IMR-90 (cell line): ENCODE results near the gene GPR158. TPM values are rescaled to one million over a fixed set of nuclear protein-coding genes. Genes with fewer than 3 reads are reported as not detected.

ENCODE experiments used
- ATAC-seq: fragments of 200-7000 bp; cut with Tn5 transposase; 2 replicates; pipeline ENCODE4 v1.9.1; 2020; ENCODE audit warnings: low read depth, mild to moderate bottlenecking, moderate library complexity
- BruUV-seq: library from RNA; stranded (reverse); fragments of 400-500 nt; replicated peaks from 2 replicates; lab custom pipeline; 2021; lab: Mats Ljungman, UMichigan
- CTCF ChIA-PET: fragments of 300-600 bp; formaldehyde crosslinking; extraction: SDS; loops from one replicate; lab custom pipeline; 2021; ENCODE audit warnings: antibody characterized with exemption; lab: Yijun Ruan, JAX
- POLR2A ChIA-PET: fragments of 300-600 bp; sonication (Branson Sonifier 250); formaldehyde crosslinking; loops from one replicate; lab custom pipeline; 2022; ENCODE audit warnings: antibody characterized with exemption; ENCODE audit not compliant: unreplicated experiment; lab: Charles Lee
- DNase-seq: peaks from one replicate; pipeline ENCODE4 v3.0.0; 2013
- H2AFZ ChIP-seq: replicated peaks from 2 replicates; pipeline ENCODE3; 2013; ENCODE audit warnings: low read length, mild to moderate bottlenecking; ENCODE audit not compliant: poor library complexity
- H2AK5ac ChIP-seq: 2 replicates; pipeline ENCODE4 v1.6.1; 2013; ENCODE audit warnings: low read depth, low read length, inconsistent platforms
- H2AK9ac ChIP-seq: replicated peaks from 2 replicates; pipeline ENCODE3; 2013; ENCODE audit warnings: mild to moderate bottlenecking, low read depth, low read length, moderate library complexity; ENCODE audit not compliant: poor library complexity
- H2BK120ac ChIP-seq: 2 replicates; pipeline ENCODE4 v1.6.1; 2013; ENCODE audit warnings: low read depth, low read length, inconsistent platforms
- H2BK15ac ChIP-seq: 3 replicates; pipeline ENCODE4 v1.6.1; 2013; ENCODE audit warnings: low read depth, low read length, inconsistent platforms
- H2BK20ac ChIP-seq: 2 replicates; pipeline ENCODE4 v1.6.1; 2013; ENCODE audit warnings: low read depth, mild to moderate bottlenecking, inconsistent platforms, low read length, moderate library complexity
- H2BK5ac ChIP-seq: 2 replicates; pipeline ENCODE4 v1.6.1; 2013; ENCODE audit warnings: mild to moderate bottlenecking, low read depth, low read length, inconsistent platforms; ENCODE audit not compliant: poor library complexity, severe bottlenecking
- H3K14ac ChIP-seq: replicated peaks from 2 replicates; pipeline ENCODE4 v1.6.1; 2013; ENCODE audit warnings: low read depth, low read length, inconsistent platforms
- H3K18ac ChIP-seq: 2 replicates; pipeline ENCODE4 v1.6.1; 2013; ENCODE audit warnings: low read depth, low read length, control low read depth
- H3K23ac ChIP-seq: 2 replicates; pipeline ENCODE4 v1.6.1; 2013; ENCODE audit warnings: low read depth, low read length, inconsistent platforms
- H3K27ac ChIP-seq: 2 replicates; pipeline ENCODE4 v1.5.1; 2013; ENCODE audit warnings: mild to moderate bottlenecking, control low read depth, low read length; ENCODE audit not compliant: insufficient read depth
- H3K27me3 ChIP-seq: 2 replicates; pipeline ENCODE4 v1.6.1; 2013; ENCODE audit warnings: low read length; ENCODE audit not compliant: control insufficient read depth, insufficient read depth
- H3K36me3 ChIP-seq: 2 replicates; pipeline ENCODE4 v1.6.1; 2013; ENCODE audit warnings: low read length, mixed read lengths; ENCODE audit not compliant: control insufficient read depth, insufficient read depth
- H3K4ac ChIP-seq: 2 replicates; pipeline ENCODE4 v1.6.1; 2013; ENCODE audit warnings: low read depth, low read length, inconsistent platforms
- H3K4me1 ChIP-seq: 2 replicates; pipeline ENCODE4 v1.6.1; 2013; ENCODE audit warnings: low read length, mixed read lengths; ENCODE audit not compliant: control insufficient read depth, insufficient read depth
- H3K4me2 ChIP-seq: 2 replicates; pipeline ENCODE4 v1.6.1; 2013; ENCODE audit warnings: low read depth, mild to moderate bottlenecking, control low read depth, low read length, moderate library complexity
- H3K4me3 ChIP-seq: 2 replicates; pipeline ENCODE4 v1.5.1; 2013; ENCODE audit warnings: low read depth, mild to moderate bottlenecking, control low read depth, low read length, moderate library complexity; ENCODE audit not compliant: insufficient read depth
- H3K56ac ChIP-seq: 2 replicates; pipeline ENCODE4 v1.6.1; 2013; ENCODE audit warnings: low read length, inconsistent platforms; ENCODE audit not compliant: insufficient read depth; ENCODE audit errors: extremely low read depth
- H3K79me1 ChIP-seq, 2 experiments: 2 replicates each; pipeline ENCODE4 v1.6.1; 2013; ENCODE audit warnings: low read length in 2 of 2, inconsistent platforms in 1 of 2, low read depth in 1 of 2
- H3K9ac ChIP-seq: 2 replicates; pipeline ENCODE4 v1.6.1; 2013; ENCODE audit warnings: low read depth, low read length, control low read depth
- H3K9me1 ChIP-seq: 2 replicates; pipeline ENCODE4 v1.6.1; 2013; ENCODE audit warnings: low read length, inconsistent platforms; ENCODE audit not compliant: insufficient read depth
- H3K9me3 ChIP-seq: 2 replicates; pipeline ENCODE4 v1.6.1; 2013; ENCODE audit warnings: low read length; ENCODE audit not compliant: control insufficient read depth, insufficient read depth
- H4K20me1 ChIP-seq: 2 replicates; pipeline ENCODE4 v1.6.1; 2013; ENCODE audit warnings: low read length, inconsistent platforms; ENCODE audit not compliant: insufficient read depth
- H4K5ac ChIP-seq: 2 replicates; pipeline ENCODE4 v1.6.1; 2013; ENCODE audit warnings: mild to moderate bottlenecking, low read depth, low read length, control low read depth
- H4K8ac ChIP-seq, 2 experiments: 2 replicates each; pipeline ENCODE4 v1.6.1; 2013; ENCODE audit warnings: low read depth in 2 of 2, low read length in 2 of 2, control low read depth in 1 of 2, inconsistent platforms in 1 of 2
- H4K91ac ChIP-seq: 2 replicates; pipeline ENCODE4 v1.6.1; 2013; ENCODE audit warnings: low read depth, low read length, inconsistent platforms; ENCODE audit not compliant: insufficient read depth
- BHLHE40 ChIP-seq: fragments of 150-350 bp; IDR thresholded peaks from 2 replicates; pipeline ENCODE4 v1.6.1; 2016; ENCODE audit warnings: mild to moderate bottlenecking, low read depth, low read length
- CEBPB ChIP-seq: IDR thresholded peaks from 2 replicates; pipeline ENCODE4 v1.6.1; 2012; ENCODE audit warnings: low read depth, low read length, improper control_type of control experiment
- CTCF ChIP-seq: conservative IDR thresholded peaks from 2 replicates; pipeline ENCODE4 v1.5.1; 2012; ENCODE audit warnings: mild to moderate bottlenecking, low read depth, low read length, improper control_type of control experiment
- FOS ChIP-seq: fragments of 150-350 bp; IDR thresholded peaks from 2 replicates; pipeline ENCODE4 v1.6.1; 2016; ENCODE audit warnings: low read depth, low read length
- MAFK ChIP-seq: IDR thresholded peaks from 2 replicates; pipeline ENCODE4 v1.6.1; 2012; ENCODE audit warnings: low read depth, low read length, improper control_type of control experiment
- MAZ ChIP-seq: IDR thresholded peaks from 2 replicates; pipeline ENCODE4 v1.6.1; 2012; ENCODE audit warnings: low read depth, mild to moderate bottlenecking, low read length, improper control_type of control experiment, moderate library complexity, borderline replicate concordance
- MXI1 ChIP-seq: IDR thresholded peaks from 2 replicates; pipeline ENCODE4 v1.6.1; 2012; ENCODE audit warnings: low read depth, mild to moderate bottlenecking, low read length, moderate library complexity, borderline replicate concordance
- RCOR1 ChIP-seq: IDR thresholded peaks from 2 replicates; pipeline ENCODE4 v1.6.1; 2012; ENCODE audit warnings: mild to moderate bottlenecking, low read length, improper control_type of control experiment; ENCODE audit not compliant: insufficient replicate concordance
- RFX5 ChIP-seq: IDR thresholded peaks from 2 replicates; pipeline ENCODE4 v1.8.0; 2012; ENCODE audit warnings: low read depth, mild to moderate bottlenecking, low read length, moderate library complexity
- SMC3 ChIP-seq: fragments of 150-350 bp; IDR thresholded peaks from 2 replicates; pipeline ENCODE4 v1.6.1; 2016; ENCODE audit warnings: low read depth, mild to moderate bottlenecking, antibody characterized with exemption, low read length, moderate library complexity
- USF2 ChIP-seq: fragments of 150-350 bp; IDR thresholded peaks from 2 replicates; pipeline ENCODE4 v1.6.1; 2017; ENCODE audit warnings: mild to moderate bottlenecking, antibody characterized with exemption, low read length, low read depth
- WGBS, 2 experiments: methylation state at CpG; one replicate each; pipeline versions ENCODE4 v1.1.5 to v1.1.7; 2013; ENCODE audit warnings: missing lambda C conversion rate in 2 of 2; ENCODE audit not compliant: insufficient read length in 1 of 2; ENCODE audit errors: extremely low coverage in 2 of 2; 5-methylcytosine and 5-hydroxymethylcytosine counted together
- dilution Hi-C: fragments of 300-500 bp; cut with HindIII; formaldehyde crosslinking; loops from one replicate; pipeline ENCODE4 v1.14.3; 2018; ENCODE audit warnings: low sequenced_read_pairs; ENCODE audit not compliant: unreplicated experiment
- in situ Hi-C: fragments of 300-500 bp; cut with MboI; formaldehyde crosslinking; loops from 3 replicates; pipeline ENCODE4 v1.14.3; 2019; ENCODE audit warnings: low sequenced_read_pairs, inconsistent platforms, mixed read lengths
- intact Hi-C: fragments of 100-400 bp; cut with micrococcal nuclease; formaldehyde crosslinking; loops from 2 replicates; pipeline ENCODE4 v1.10.0; 2022
- polyA plus RNA-seq, 3 experiments: library from polyadenylated mRNA; depleted of rRNA; stranded (reverse); fragments of >200 nt; gene quantifications; 2 replicates each; pipeline ENCODE4 v1.2.3, GENCODE V29; 2012; ENCODE audit warnings: low replicate concordance in 1 of 3
- total RNA-seq: library from RNA; depleted of rRNA; stranded (reverse); fragments of >200 nt; gene quantifications from 2 replicates; pipeline ENCODE4 v1.2.3, GENCODE V29; 2012

GPR158 gene
- total and polyA plus RNA-seq, 2 of the 4 experiments (the other 2 are of a cell fraction), result not detected

- DNase-seq, result no peak
- no peak overlapping the region for H3K9ac ChIP-seq
- H3K9me1 ChIP-seq, result no peaks in the 10 kb centered on the region
- H3K79me1 ChIP-seq, result no peaks in the 10 kb centered on the region
- H3K4me2 ChIP-seq, result no peak overlapping the region
- no peak overlapping the region for H2BK20ac ChIP-seq
- ATAC-seq, result no peak
- WGBS, 2 experiments, result no CpG with 5 or more reads among the region's 2 CpGs
- no peak overlapping the region for H3K18ac ChIP-seq
- no peak overlapping the region for H4K8ac ChIP-seq
- H2BK15ac ChIP-seq, result no peak overlapping the region
- no peak overlapping the region for H2AFZ ChIP-seq
- in situ Hi-C loops (no loop called here), intact Hi-C loops (no loop called here), dilution Hi-C loops (no loop called here)
- H3K14ac ChIP-seq, result no peak overlapping the region
- no peak overlapping the region for H3K4me3 ChIP-seq
- no peak overlapping the region for H3K27ac ChIP-seq
- no peak overlapping the region for H3K4ac ChIP-seq
- BruUV-seq, result no TSS peak
- ChIA-PET POLR2A (no interaction called here), CTCF (no interaction called here)
- no peak overlapping the region for H4K5ac ChIP-seq
- H3K9me3 ChIP-seq, result peaks cover 19% of the 10 kb centered on the region
- no peaks in the 10 kb centered on the region for H3K4me1 ChIP-seq
- no peak overlapping the region for H3K23ac ChIP-seq
- no peak overlapping the region for H2BK120ac ChIP-seq
- no peaks in the 10 kb centered on the region for H3K36me3 ChIP-seq
- H3K56ac ChIP-seq, result no peak overlapping the region
- H4K91ac ChIP-seq, result no peak overlapping the region
- H2BK5ac ChIP-seq, result no peak overlapping the region
- H4K20me1 ChIP-seq, result no peaks in the 10 kb centered on the region
- H3K27me3 ChIP-seq, result no peaks in the 10 kb centered on the region
- no peak overlapping the region for H2AK5ac ChIP-seq
- H2AK9ac ChIP-seq, result no peak overlapping the region
- no peak for TF ChIP-seq RCOR1
- no peak for TF ChIP-seq MAFK
- TF ChIP-seq CEBPB, result no peak
- no peak for TF ChIP-seq RFX5
- no peak for TF ChIP-seq MAZ
- no peak for TF ChIP-seq FOS
- TF ChIP-seq MXI1, result no peak
- TF ChIP-seq CTCF, result no peak
- no peak for TF ChIP-seq USF2
- no peak for TF ChIP-seq BHLHE40
- TF ChIP-seq SMC3, result no peak
Observed at GRCh38 chr10:25393621-25394020, 218.8 kb downstream of the GPR158 start.
